ENCODE data around the gene CACNA2D3. TPM values are rescaled to one million over a fixed set of nuclear protein-coding genes. Genes with fewer than 3 reads are reported as not detected.

Gene CACNA2D3
- total and polyA plus RNA-seq, 2 donors from 2014 or later: 5.7 to 11.2 TPM

GRCh38 chr3:54957711-54958110 is 835.4 kb downstream of the CACNA2D3 start:
- Histone ChIP-seq H3K9ac (ENCODE audit: low read length in 3 of 3) (no peak overlapping the region), H3K4me3 (ENCODE audit: low read length in 3 of 3) (no peak overlapping the region), H3K36me3 (ENCODE audit: control insufficient read depth in 2 of 3, insufficient read depth in 3 of 3, low read length in 3 of 3) (no peaks in the 10 kb centered on the region), H3K27ac (ENCODE audit: low read depth in 2 of 2, low read length in 2 of 2) (no peak overlapping the region), H3K27me3 (ENCODE audit: control insufficient read depth, insufficient read depth, low read length) (no peaks in the 10 kb centered on the region), H3K4me1 (ENCODE audit: control insufficient read depth in 2 of 3, insufficient read depth in 2 of 3, low read depth in 1 of 3, low read length in 3 of 3) (peaks cover 0 to 5% (median 0%) of the 10 kb centered on the region in 3 donors), H3K9me3 (ENCODE audit: control insufficient read depth in 2 of 3, insufficient read depth in 1 of 3, low read length in 3 of 3) (no peaks in the 10 kb centered on the region)
- intact Hi-C loops (cut with DNase I): no loop called here
- FAIRE-seq (no peak), DNase-seq (no peak)
- TF ChIP-seq CTCF (IDR thresholded peaks at IDR 0.05; ENCODE audit: borderline replicate concordance, extremely low read depth, insufficient read depth): no peak

GRCh38 chr3:54960082-54960481 is 837.7 kb downstream of the CACNA2D3 start:
- peaks cover 0 to 5% (median 0%) of the 10 kb centered on the region in 3 donors for H3K4me1 ChIP-seq (ENCODE audit: control insufficient read depth in 2 of 3, insufficient read depth in 2 of 3, low read depth in 1 of 3, low read length in 3 of 3)
- FAIRE-seq: no peak
- H3K4me3 ChIP-seq (ENCODE audit: low read length in 3 of 3): no peak overlapping the region
- H3K27ac ChIP-seq (ENCODE audit: low read depth in 2 of 2, low read length in 2 of 2): no peak overlapping the region
- H3K36me3 ChIP-seq (ENCODE audit: control insufficient read depth in 2 of 3, insufficient read depth in 3 of 3, low read length in 3 of 3): no peaks in the 10 kb centered on the region
- no peak for DNase-seq
- H3K27me3 ChIP-seq (ENCODE audit: control insufficient read depth, insufficient read depth, low read length): no peaks in the 10 kb centered on the region
- H3K9ac ChIP-seq (ENCODE audit: low read length in 3 of 3): no peak overlapping the region
- no peak for TF ChIP-seq CTCF (IDR thresholded peaks at IDR 0.05; ENCODE audit: borderline replicate concordance, extremely low read depth, insufficient read depth)
- intact Hi-C loops (cut with DNase I): no loop called here
- H3K9me3 ChIP-seq (ENCODE audit: control insufficient read depth in 2 of 3, insufficient read depth in 1 of 3, low read length in 3 of 3): no peaks in the 10 kb centered on the region

- no peak for TF ChIP-seq CTCF (IDR thresholded peaks at IDR 0.05; ENCODE audit: borderline replicate concordance, extremely low read depth, insufficient read depth)
- Histone ChIP-seq H3K9ac (ENCODE audit: low read length in 3 of 3) (no peak overlapping the region), H3K27me3 (ENCODE audit: control insufficient read depth, insufficient read depth, low read length) (no peaks in the 10 kb centered on the region), H3K27ac (ENCODE audit: low read depth in 2 of 2, low read length in 2 of 2) (no peak overlapping the region), H3K36me3 (ENCODE audit: control insufficient read depth in 2 of 3, insufficient read depth in 3 of 3, low read length in 3 of 3) (no peaks in the 10 kb centered on the region), H3K9me3 (ENCODE audit: control insufficient read depth in 2 of 3, insufficient read depth in 1 of 3, low read length in 3 of 3) (no peaks in the 10 kb centered on the region), H3K4me3 (ENCODE audit: low read length in 3 of 3) (no peak overlapping the region), H3K4me1 (ENCODE audit: control insufficient read depth in 2 of 3, insufficient read depth in 2 of 3, low read depth in 1 of 3, low read length in 3 of 3) (peaks cover 0 to 5% (median 0%) of the 10 kb centered on the region in 3 donors)
- intact Hi-C loops (cut with DNase I): no loop called here
- DNase-seq: no peak
- no peak for FAIRE-seq
These were observed 838.3 kb downstream of the CACNA2D3 start for GRCh38 chr3:54960701-54961100.

GRCh38 chr3:54962200-54962599 is 839.8 kb downstream of the CACNA2D3 start:
- H3K4me1 ChIP-seq (ENCODE audit: control insufficient read depth in 2 of 3, insufficient read depth in 2 of 3, low read depth in 1 of 3, low read length in 3 of 3): peaks cover 0 to 5% (median 0%) of the 10 kb centered on the region in 3 donors
- intact Hi-C loops (cut with DNase I): no loop called here
- TF ChIP-seq CTCF (IDR thresholded peaks at IDR 0.05; ENCODE audit: borderline replicate concordance, extremely low read depth, insufficient read depth): no peak
- no peak overlapping the region for H3K9ac ChIP-seq (ENCODE audit: low read length in 3 of 3)
- H3K27me3 ChIP-seq (ENCODE audit: control insufficient read depth, insufficient read depth, low read length): no peaks in the 10 kb centered on the region
- H3K36me3 ChIP-seq (ENCODE audit: control insufficient read depth in 2 of 3, insufficient read depth in 3 of 3, low read length in 3 of 3): no peaks in the 10 kb centered on the region
- no peaks in the 10 kb centered on the region for H3K9me3 ChIP-seq (ENCODE audit: control insufficient read depth in 2 of 3, insufficient read depth in 1 of 3, low read length in 3 of 3)
- no peak overlapping the region for H3K4me3 ChIP-seq (ENCODE audit: low read length in 3 of 3)
- no peak overlapping the region for H3K27ac ChIP-seq (ENCODE audit: low read depth in 2 of 2, low read length in 2 of 2)
- DNase-seq (no peak), FAIRE-seq (no peak)

Data from kidney (tissue), 14 donors.